Measurements from ENCODE around the gene PPP2R5A.

Gene PPP2R5A

DNA sequence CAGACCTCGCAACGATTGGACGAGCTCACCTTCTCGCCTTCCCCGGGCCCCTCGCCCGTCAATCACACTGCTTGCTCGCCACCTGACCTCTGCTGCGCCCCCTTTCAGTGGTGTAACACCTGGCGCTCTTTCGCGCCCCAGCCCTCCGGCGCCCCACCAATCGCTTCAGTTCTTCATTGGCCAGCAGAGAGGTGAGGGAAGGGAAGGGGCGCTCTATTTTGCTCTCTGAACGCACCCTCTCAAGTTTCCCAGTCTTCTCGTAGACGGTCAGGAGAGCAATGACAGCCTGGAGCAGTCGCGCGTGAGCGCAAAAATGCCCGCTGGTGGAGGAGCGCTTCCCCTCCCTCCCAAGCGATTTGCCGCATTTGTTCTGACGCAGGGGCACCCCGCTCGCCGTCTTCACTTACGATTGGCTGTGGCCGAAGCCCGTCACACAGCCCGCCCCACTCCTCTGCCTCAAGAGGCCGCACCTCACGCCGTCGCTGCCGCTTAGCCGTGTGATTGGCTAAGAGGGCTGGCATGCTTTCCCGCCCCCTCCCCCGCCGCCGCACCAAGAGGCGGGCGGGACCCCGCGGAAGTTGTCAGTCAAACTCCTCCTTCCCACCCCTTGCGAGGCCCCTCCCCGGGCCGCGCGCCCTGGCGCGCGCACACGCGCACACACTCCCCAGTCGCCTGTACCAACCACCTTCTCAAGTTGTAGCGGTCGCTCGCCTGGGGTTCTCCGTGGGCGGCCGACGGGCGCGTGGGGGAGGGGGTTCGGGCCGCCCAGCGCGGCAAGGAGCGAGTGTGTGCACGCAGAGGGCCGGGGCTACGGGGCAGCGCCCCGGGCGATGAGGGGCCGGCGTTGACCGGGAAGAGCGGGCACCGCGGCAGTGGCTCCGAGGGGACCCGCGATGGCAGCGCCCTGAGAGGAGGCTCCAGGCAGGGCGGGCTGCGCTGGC is at the start of gene PPP2R5A:
PPP2R5A (plus strand) TSS at position 667 of the 941 bp plus-strand sequence. CDS start 701 bp downstream, outside the sequence.
- peak; percentile 99 for DNase-seq (ENCODE audit: low read depth)

DNA sequence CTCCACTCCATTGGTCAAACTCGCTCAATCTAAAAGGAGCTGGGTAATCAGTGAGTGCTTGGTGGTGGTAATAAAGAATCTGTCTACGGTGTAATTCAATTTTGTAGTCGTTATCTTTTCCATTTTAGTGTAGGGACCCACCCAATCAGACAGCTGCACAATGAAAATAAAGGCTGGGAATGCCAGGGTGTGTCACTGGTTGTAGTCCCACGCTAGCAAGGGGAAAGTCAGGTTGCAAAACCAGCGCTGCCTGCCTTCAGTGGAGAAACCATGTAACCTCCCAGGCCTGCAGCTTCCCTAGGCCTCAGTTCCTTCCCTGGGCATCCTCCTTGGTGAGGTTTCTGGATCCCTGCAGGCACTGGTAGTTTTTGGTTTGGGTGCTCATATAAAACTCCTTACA is 49.4 kb upstream of the PPP2R5A start:
- DNase-seq (ENCODE audit: low read depth): no peak

GRCh38 chr1:212236664-212237220 is 48.5 kb upstream of the PPP2R5A start:
- DNase-seq (ENCODE audit: low read depth): no peak

- DNase-seq (ENCODE audit: low read depth): no peak
These were observed 47.6 kb upstream of the PPP2R5A start for GRCh38 chr1:212237651-212238050.

DNA sequence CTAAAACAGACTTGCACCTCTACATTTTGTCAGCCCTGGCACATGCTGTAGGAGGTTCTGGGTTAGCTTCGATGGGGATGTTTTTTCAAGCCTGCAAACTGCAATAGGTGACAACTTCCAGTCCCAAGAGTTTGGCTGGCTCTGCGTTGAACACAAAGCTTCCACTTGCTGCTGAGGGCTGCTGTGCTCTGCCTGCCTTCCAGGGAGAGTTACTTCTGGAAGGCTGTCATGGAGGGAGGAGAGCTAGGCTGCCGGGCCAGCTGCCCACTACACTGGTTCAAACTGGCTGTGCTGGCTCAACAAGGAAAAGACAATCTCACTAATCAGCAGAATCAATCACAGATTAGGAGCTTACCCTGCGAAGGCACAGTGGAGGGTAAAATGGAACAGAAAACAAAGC is 46.7 kb upstream of the PPP2R5A start:
- no peak for DNase-seq (ENCODE audit: low read depth)

- DNase-seq (ENCODE audit: low read depth): no peak
These were observed 43.7 kb upstream of the PPP2R5A start for GRCh38 chr1:212241501-212241900.

DNA sequence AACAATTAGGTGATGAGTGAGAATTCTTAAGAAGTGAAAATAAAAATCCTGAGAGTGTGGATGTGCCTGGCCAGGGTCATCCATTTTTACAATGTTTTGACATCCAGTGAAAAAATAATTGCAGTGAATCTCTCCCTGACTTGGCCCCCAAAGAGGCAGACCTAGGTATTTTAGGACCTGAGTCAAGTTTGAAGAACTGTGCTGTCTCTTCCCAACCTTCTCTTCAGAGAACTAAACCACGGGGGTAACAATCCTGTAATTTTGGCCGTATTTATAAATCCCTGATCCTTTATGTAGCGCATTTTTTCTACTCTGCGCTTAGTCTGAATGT is 43.3 kb upstream of the PPP2R5A start:
- DNase-seq (ENCODE audit: low read depth): no peak

DNA sequence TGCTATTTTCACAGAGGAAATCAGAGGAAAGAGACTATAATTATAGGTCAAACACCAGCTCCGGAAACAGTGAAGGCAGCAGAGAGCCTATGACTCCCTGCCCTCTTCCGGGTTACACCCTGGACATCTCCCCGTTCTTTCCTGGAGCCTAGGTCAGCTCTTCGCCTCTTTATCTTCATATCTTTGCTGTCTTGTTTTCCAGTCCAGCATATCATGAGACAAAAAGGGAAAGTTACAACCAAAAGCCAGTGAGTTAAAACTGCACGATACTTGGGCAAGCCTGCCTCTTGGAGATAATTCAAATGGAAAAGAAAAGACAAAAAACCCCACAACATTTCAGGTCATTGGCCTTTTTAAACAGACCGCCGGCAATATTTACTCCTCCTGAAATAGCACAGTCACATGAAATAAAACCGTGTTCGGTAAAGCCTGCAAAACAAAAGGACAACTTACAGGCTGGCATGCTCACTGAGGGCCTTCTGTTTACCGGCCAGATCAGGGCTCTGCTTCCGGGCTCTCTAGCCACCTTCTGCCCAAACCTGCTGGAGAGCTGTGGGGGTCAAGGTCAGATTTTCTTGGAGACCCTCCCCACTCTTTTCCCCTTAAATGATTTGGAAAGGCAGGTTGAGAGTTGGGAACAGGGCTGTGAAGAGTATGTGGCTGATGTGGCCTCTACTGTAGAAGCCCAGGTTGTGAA is 42.8 kb upstream of the PPP2R5A start:
- DNase-seq (ENCODE audit: low read depth): no peak

DNA sequence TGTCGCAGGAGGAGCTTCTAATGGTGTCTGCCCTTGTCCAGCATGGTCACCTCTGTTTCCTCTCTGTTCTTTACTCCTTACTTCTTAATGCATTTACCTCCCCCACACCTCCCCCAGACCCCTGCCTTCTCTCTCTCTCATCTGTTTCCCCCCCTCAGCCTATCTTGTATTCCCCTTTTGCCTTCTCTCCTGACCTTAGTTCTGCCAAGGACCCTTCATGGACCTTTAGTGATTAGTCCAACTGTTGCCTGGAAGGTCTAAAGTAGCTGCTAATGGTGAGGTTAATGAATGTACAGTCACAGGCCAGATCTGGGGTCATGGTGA is 42.3 kb upstream of the PPP2R5A start:
- no peak for DNase-seq (ENCODE audit: low read depth)

DNA sequence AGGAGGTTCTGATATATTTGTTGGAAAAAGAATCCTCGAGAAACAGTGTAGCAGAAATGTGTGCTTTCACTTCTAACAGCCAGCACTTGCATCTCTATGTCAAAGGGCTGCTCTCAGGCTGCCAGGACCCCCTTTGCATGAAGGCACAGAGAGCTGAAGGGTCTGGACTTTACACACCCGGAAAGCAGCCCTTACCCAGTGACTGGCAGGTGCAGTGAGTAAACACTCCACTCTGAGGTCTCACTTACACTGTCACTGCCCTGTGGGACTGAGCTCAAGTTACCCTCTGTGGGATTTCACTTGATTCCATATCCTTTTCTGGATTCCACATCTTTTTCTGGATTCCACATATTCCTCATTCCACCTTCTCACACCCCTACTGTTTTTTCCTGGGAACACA is 40.8 kb upstream of the PPP2R5A start:
- no peak for DNase-seq (ENCODE audit: low read depth)

- DNase-seq (ENCODE audit: low read depth): no peak
These were observed 38.0 kb upstream of the PPP2R5A start for GRCh38 chr1:212247179-212247721.

DNA sequence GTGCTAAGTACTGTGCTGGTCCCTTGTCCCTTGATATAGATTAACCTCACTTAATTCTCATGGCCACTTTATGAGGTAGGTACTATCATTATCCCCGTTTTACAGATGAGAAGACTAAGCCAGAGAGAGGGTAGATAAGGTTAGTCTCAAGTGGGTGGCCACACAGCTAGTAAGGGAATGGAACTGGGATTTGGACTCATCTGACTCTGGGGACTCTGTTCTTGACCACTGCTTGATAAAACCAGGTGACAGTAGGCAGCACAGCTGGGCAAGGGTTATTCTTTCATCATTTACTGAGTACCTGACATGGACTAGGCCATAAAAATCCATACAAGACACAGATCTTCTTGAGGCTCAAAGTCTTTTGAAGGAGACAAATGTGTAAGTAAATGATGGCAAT is 37.2 kb upstream of the PPP2R5A start:
- DNase-seq (ENCODE audit: low read depth): no peak

DNA sequence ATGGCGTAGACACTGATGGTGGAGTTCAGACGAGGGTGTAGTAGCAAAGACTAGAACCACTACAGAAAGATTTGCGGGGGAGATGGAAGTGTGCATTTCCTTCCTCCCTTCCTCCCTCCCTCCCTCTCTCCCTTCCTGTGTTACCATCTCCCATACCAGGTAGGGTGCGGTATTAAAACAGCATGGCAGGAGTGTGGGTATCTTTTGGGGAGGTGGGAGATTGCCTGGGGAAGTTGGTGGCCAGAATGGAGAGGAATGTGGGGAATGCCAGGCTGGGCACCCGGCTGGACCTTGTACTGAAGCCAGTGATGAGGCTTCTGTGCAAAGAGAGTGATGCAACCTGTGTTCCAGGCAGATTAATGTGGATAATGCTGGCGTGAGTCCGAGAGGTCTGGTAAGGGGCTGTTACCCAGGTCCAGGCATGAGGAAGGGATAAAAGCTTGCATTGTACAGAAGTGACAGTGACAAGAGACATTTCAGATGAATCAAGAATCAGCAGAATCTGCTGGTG is 30.3 kb upstream of the PPP2R5A start:
- DNase-seq (ENCODE audit: low read depth): no peak

DNA sequence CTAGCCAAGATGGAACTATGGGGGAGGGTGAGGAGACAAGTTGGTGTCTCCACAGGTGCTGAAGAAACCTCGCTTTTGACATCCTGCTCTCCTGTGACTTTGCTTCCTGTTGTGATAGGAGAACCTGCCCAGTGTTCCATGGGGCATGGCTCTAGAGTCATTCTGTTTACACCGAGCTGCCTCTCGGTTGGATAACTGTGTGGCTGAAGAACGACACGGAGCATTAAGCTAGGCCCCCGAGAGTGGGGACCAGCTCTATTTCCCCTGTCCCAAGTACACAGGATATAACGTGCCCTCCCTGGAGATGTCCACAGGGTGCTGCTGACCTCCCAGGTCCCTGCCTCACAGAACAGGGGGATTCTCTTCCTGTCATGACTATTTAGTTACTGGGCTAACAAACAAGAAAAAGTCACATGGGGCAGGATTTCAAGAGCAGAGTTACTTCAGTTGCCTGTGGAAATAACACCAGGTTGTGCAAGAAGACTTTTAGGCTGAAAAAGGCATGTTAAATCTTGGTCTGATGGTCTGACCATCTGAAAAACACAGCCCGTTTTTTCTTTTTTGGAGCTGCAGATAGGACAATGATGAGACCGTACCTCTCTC is 29.4 kb upstream of the PPP2R5A start:
- DNase-seq (ENCODE audit: low read depth): no peak

GRCh38 chr1:212256369-212256768 is 28.8 kb upstream of the PPP2R5A start:
- no peak for DNase-seq (ENCODE audit: low read depth)

DNA sequence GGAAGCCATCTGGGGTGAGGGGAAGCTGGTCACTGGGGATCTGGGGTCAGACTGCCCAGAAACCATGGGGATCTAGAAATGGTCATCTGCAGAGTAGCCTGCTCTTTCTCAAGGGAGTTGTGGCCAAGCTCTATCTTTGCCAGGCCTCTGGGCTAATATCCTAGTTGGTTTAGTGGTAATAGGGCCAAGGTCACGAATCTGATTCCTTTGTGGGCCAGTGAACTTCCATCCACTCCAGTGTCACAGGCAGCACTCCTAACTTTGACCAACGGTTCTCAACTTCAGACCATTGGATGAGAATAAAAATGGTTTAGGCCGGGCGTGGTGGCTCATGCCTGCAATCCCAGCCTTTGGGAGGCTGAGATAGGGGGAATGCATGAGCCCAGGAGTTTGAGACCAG is 28.1 kb upstream of the PPP2R5A start:
- DNase-seq (ENCODE audit: low read depth): no peak

GRCh38 chr1:212259693-212260480 is 25.3 kb upstream of the PPP2R5A start:
- DNase-seq (ENCODE audit: low read depth): no peak

GRCh38 chr1:212260557-212261355 is 24.5 kb upstream of the PPP2R5A start:
- no peak for DNase-seq (ENCODE audit: low read depth)

DNA sequence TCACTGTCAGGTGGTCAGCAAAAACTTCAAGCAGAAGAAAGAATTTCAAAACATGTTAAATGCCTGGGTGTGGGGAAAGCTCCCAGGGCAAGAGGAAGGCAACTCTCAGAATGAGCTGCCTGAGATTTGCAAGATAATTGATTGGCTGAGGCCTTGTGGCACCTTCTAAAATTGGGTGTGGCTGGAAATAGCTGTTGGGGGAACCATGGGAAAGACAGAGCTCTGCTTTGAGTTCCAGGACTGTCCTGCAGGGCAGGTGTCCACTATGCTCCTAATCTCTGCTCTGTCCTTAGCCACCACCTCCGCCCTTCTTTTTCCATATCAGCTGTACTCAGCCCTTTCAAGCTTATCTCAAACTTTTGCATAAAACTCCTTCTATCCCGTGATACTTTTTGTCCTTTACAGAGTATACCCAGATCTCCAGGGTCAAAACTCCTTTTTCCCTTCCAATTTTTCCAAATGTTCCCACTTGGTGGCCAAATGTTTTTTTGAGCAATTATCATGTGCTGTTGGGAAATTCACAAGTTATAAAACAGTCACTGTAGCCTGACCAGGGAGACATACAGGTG is 23.8 kb upstream of the PPP2R5A start:
- DNase-seq (ENCODE audit: low read depth): no peak

DNA sequence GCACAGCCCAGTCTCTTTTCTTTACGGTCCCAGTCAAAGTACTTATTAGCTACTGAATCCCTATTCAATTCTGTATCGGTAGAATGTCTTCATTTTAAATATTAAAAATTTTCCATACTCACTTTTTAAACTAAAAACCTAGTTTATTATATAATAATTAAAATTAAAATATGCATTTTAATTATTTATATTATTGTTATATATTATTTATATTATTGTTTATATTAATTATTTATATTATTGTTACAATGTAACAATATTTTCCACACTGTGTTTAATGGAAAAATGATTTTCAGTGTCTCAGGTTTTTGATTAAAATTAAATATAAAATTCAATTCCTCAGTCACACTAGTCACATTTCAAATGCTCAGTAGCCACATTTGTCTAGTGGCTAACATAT is 18.2 kb upstream of the PPP2R5A start:
- no peak for DNase-seq (ENCODE audit: low read depth)

All from activated T-helper 9 cell treated with anti-CD3 and anti-CD28 coated beads, Interleukin-2, amount 50 U/mL, for 16 hours (primary cell).